K562 (cell line): ENCODE data around the gene ADAP1. TPM values are rescaled to one million over a fixed set of nuclear protein-coding genes. Genes with fewer than 3 reads are reported as not detected.

Experiments
- ATAC-seq: fragments of 200-7000 bp; cut with Tn5 transposase; 3 replicates; pipeline ENCODE4 v1.9.1; 2020; ENCODE audit warnings: moderate library complexity
- BruUV-seq: library from RNA; stranded (reverse); fragments of 400-500 nt; replicated peaks from 2 replicates; lab custom pipeline; 2021; lab: Mats Ljungman, UMichigan
- CTCF ChIA-PET: fragments of 300-600 bp; formaldehyde crosslinking; extraction: SDS; loops from one replicate; lab custom pipeline; 2021; ENCODE audit warnings: low intra/inter-chr PET ratio; lab: Yijun Ruan, JAX
- POLR2A ChIA-PET: fragments of 300-600, 350-650 bp; sonication (Branson Sonifier 250); formaldehyde crosslinking; extraction: SDS; loops from one replicate; lab custom pipeline; 2021; ENCODE audit warnings: antibody characterized with exemption, inconsistent platforms; lab: Yijun Ruan, JAX
- DNase-seq, 4 experiments: peaks; one replicate each; pipeline versions ENCODE4 v3.0.0 to v3.0.0-alpha.2; 2011 to 2018; ENCODE audit warnings: low spot score in 3 of 4, mixed read lengths in 3 of 4; ENCODE audit errors: extremely low read depth in 1 of 4
- FAIRE-seq: peaks from 2 replicates; lab custom pipeline; 2011; peaks lifted over from hg19 to GRCh38; lab: Jason Lieb, UNC
- H2AFZ ChIP-seq: 2 replicates; pipeline ENCODE4 v1.6.0; 2011; ENCODE audit warnings: low read depth, low read length, control low read depth, inconsistent platforms
- H3K27ac ChIP-seq: fragments of 200-600 bp; 3 replicates; pipeline ENCODE4 v1.8.0; 2011; ENCODE audit warnings: low read depth, mild to moderate bottlenecking, control low read depth, inconsistent platforms, low read length, moderate library complexity, mixed read lengths; ENCODE audit errors: extremely low read depth
- H3K27me3 ChIP-seq, 2 experiments: fragments of 300-600 bp in 1 of 2; 2 replicates in 1 of 2; 3 replicates in 1 of 2; pipeline versions ENCODE4 v1.6.0 to v1.8.0; 2011; ENCODE audit warnings: inconsistent platforms in 2 of 2, low read length in 2 of 2, mild to moderate bottlenecking in 1 of 2, mixed read lengths in 1 of 2, moderate library complexity in 1 of 2; ENCODE audit not compliant: control insufficient read depth in 2 of 2, insufficient read depth in 2 of 2
- H3K36me3 ChIP-seq: fragments of 300-600 bp; 3 replicates; pipeline ENCODE4 v1.8.0; 2011; ENCODE audit warnings: mild to moderate bottlenecking, low read length, inconsistent platforms; ENCODE audit not compliant: control insufficient read depth, insufficient read depth
- H3K4me1 ChIP-seq, 2 experiments: fragments of 200-600 bp in 1 of 2; replicated peaks in 1 of 2; 2 replicates in 1 of 2; 3 replicates in 1 of 2; pipeline versions ENCODE4 v1.5.1 to v1.8.0; 2011; ENCODE audit warnings: inconsistent platforms in 2 of 2, low read length in 2 of 2, mild to moderate bottlenecking in 1 of 2, mixed read lengths in 1 of 2, moderate library complexity in 1 of 2; ENCODE audit not compliant: control insufficient read depth in 2 of 2, insufficient read depth in 2 of 2
- H3K4me2 ChIP-seq: 2 replicates; pipeline ENCODE4 v1.6.1; 2011; ENCODE audit warnings: low read length, control low read depth, inconsistent platforms, mixed read lengths; ENCODE audit not compliant: insufficient read depth
- H3K4me3 ChIP-seq: fragments of 200-600 bp; sonication (generic), shearing (Covaris generic); 2 replicates; pipeline ENCODE4 v1.5.1; 2016; ENCODE audit warnings: control low read depth, inconsistent platforms
- H3K79me2 ChIP-seq: fragments of 200-600 bp; 3 replicates; pipeline ENCODE4 v1.8.0; 2011; ENCODE audit warnings: low read length, inconsistent platforms; ENCODE audit not compliant: control insufficient read depth, insufficient read depth
- H3K9ac ChIP-seq, 2 experiments: 2 replicates each; pipeline versions ENCODE4 v1.6.0 to v1.6.1; 2011; ENCODE audit warnings: low read depth in 2 of 2, low read length in 2 of 2, control low read depth in 1 of 2, inconsistent platforms in 1 of 2, mild to moderate bottlenecking in 1 of 2, mixed read lengths in 1 of 2; ENCODE audit not compliant: insufficient read depth in 1 of 2
- H3K9me1 ChIP-seq: one replicate; pipeline ENCODE4 v1.6.0; 2011; ENCODE audit warnings: inconsistent platforms, mild to moderate bottlenecking, low read length, moderate library complexity; ENCODE audit not compliant: control insufficient read depth, insufficient read depth
- H3K9me3 ChIP-seq: replicated peaks from 2 replicates; pipeline ENCODE4 v1.5.1; 2011; ENCODE audit warnings: low read depth, low read length, inconsistent platforms; ENCODE audit not compliant: control insufficient read depth, insufficient read depth
- H4K20me1 ChIP-seq: replicated peaks from 2 replicates; pipeline ENCODE4 v1.6.1; 2011; ENCODE audit warnings: low read length, inconsistent platforms, mixed read lengths; ENCODE audit not compliant: control insufficient read depth, insufficient read depth
- ARID2 ChIP-seq: fragments of 450-650 bp; IDR thresholded peaks from 2 replicates; pipeline ENCODE4 v1.6.1; 2017; ENCODE audit warnings: antibody characterized with exemption, mild to moderate bottlenecking
- CHD1 ChIP-seq: fragments of 200-600 bp; sonication (generic); IDR thresholded peaks from one replicate; pipeline ENCODE4 v1.6.1; 2012; ENCODE audit warnings: mild to moderate bottlenecking, moderate library complexity, low read length, inconsistent platforms
- ERF ChIP-seq: fragments of 450-650 bp; formaldehyde crosslinking; IDR thresholded peaks from 2 replicates; pipeline ENCODE4 v1.4.0; 2020; ENCODE audit warnings: mild to moderate bottlenecking, mixed read lengths
- ETS2 ChIP-seq: IDR thresholded peaks from 2 replicates; pipeline ENCODE4 v1.6.1; 2016; ENCODE audit warnings: borderline replicate concordance, missing genetic modification characterization, mild to moderate bottlenecking, moderate library complexity, missing compliant biosample characterization; ENCODE audit not compliant: poor library complexity, severe bottlenecking
- GABPB1 ChIP-seq: sonication (generic); formaldehyde crosslinking; IDR thresholded peaks from 2 replicates; pipeline ENCODE4 v1.8.0; 2022; ENCODE audit warnings: mild to moderate bottlenecking, missing genetic modification reagents
- HMG20B ChIP-seq: fragments of 250-450 bp; sonication (Bioruptor Pico); IDR thresholded peaks from 2 replicates; pipeline ENCODE4 v1.5.0; 2021; ENCODE audit warnings: mild to moderate bottlenecking
- KLF13 ChIP-seq: fragments of 450-650 bp; IDR thresholded peaks from 2 replicates; pipeline ENCODE4 v1.6.1; 2016; ENCODE audit warnings: missing genetic modification characterization, low read depth, mild to moderate bottlenecking, missing compliant biosample characterization, moderate library complexity, borderline replicate concordance
- RCOR1 ChIP-seq, 2 experiments: IDR thresholded peaks; 2 replicates each; pipeline ENCODE4 v1.6.1; 2012; ENCODE audit warnings: low read depth in 2 of 2, low read length in 2 of 2, borderline replicate concordance in 1 of 2, improper control_type of control experiment in 1 of 2
- TAF7 ChIP-seq: fragments of 450-650 bp; IDR thresholded peaks from 2 replicates; pipeline ENCODE4 v1.6.1; 2016; ENCODE audit warnings: missing genetic modification characterization, missing compliant biosample characterization
- TAF9B ChIP-seq: fragments of 450-650 bp; IDR thresholded peaks from 2 replicates; pipeline ENCODE4 v1.6.1; 2018; ENCODE audit warnings: mild to moderate bottlenecking; ENCODE audit not compliant: partially characterized antibody
- YY1 ChIP-seq, 3 experiments: IDR thresholded peaks; 2 replicates each; pipeline ENCODE4 v1.6.1; 2011; ENCODE audit warnings: low read length in 2 of 3, mild to moderate bottlenecking in 2 of 3, moderate library complexity in 2 of 3, borderline replicate concordance in 1 of 3, control low read depth in 1 of 3, low read depth in 1 of 3; ENCODE audit not compliant: insufficient read depth in 3 of 3, insufficient replicate concordance in 2 of 3, control insufficient read depth in 1 of 3, insufficient read length in 1 of 3; ENCODE audit errors: extremely low read depth in 1 of 3
- ZNF668 ChIP-seq: fragments of 250-450 bp; sonication (Bioruptor Pico); IDR thresholded peaks from 2 replicates; pipeline ENCODE4 v1.8.0; 2022; ENCODE audit warnings: mild to moderate bottlenecking, inconsistent platforms
- ZNF699 ChIP-seq: fragments of 250-450 bp; sonication (Bioruptor Pico); IDR thresholded peaks from 2 replicates; pipeline ENCODE4 v1.8.0; 2021; ENCODE audit warnings: mild to moderate bottlenecking, moderate library complexity; ENCODE audit not compliant: insufficient replicate concordance
- ZSCAN29 ChIP-seq: fragments of 450-650 bp; IDR thresholded peaks from 2 replicates; pipeline ENCODE4 v1.6.1; 2017
- WGBS: fragments of 100-300 bp; shearing (Covaris generic); methylation state at CpG from one replicate; pipeline ENCODE4 v1.1.6; 2016; ENCODE audit warnings: low coverage, mixed read lengths; ENCODE audit not compliant: insufficient coverage; ENCODE audit errors: missing lambda C conversion rate; 5-methylcytosine and 5-hydroxymethylcytosine counted together
- in situ Hi-C: fragments of 300-500 bp; cut with MboI; formaldehyde crosslinking; loops from 4 replicates; pipeline ENCODE4 v1.15.0; 2018; ENCODE audit warnings: inconsistent platforms, mixed read lengths
- intact Hi-C: fragments of 100-400 bp; cut with micrococcal nuclease; formaldehyde crosslinking; loops from 2 replicates; pipeline ENCODE4 v1.14.2; 2022
- polyA plus RNA-seq, 8 experiments: library from polyadenylated mRNA; depleted of rRNA in 4 of 8; stranded (reverse) in 5 of 8; unstranded in 3 of 8; fragments of >200 nt; fragmentation: Nextera tagmentation in 2 of 8; fragmentation: Illumina TruSeq in 1 of 8; extraction: Ambion mirVana in 2 of 8; extraction: Trizol in 1 of 8; gene quantifications; 2 replicates each; pipeline versions ENCODE4 v1.2.1 to v1.2.3, GENCODE V29; 2011 to 2014; ENCODE audit warnings: inconsistent platforms in 1 of 8, missing spikeins in 1 of 8
- total RNA-seq, 7 experiments: library from RNA; depleted of rRNA in 6 of 7; stranded (reverse); fragments of >200 nt in 6 of 7; fragmentation: Illumina TruSeq in 2 of 7; extraction: Trizol in 2 of 7; gene quantifications; 2 replicates each; pipeline versions ENCODE4 v1.2.1 to v1.2.3, GENCODE V29; 2011 to 2021; ENCODE audit warnings: low replicate concordance in 1 of 7
- TF ChIP-seq, protein P1 (sequence below): fragments of 250-450 bp; sonication (Bioruptor Pico); IDR thresholded peaks from 2 replicates; pipeline ENCODE4 v1.8.0; 2022; ENCODE audit warnings: inconsistent platforms
- TF ChIP-seq, protein P2 (sequence below): sonication (generic); formaldehyde crosslinking; IDR thresholded peaks from 2 replicates; pipeline ENCODE4 v1.4.0; 2020; ENCODE audit warnings: mild to moderate bottlenecking, missing genetic modification reagents
- TF ChIP-seq, protein P3 (sequence below): fragments of 450-650 bp; formaldehyde crosslinking; IDR thresholded peaks from 2 replicates; pipeline ENCODE4 v1.4.0; 2022; ENCODE audit warnings: mild to moderate bottlenecking, moderate library complexity

Gene ADAP1
- total and polyA plus RNA-seq, 9 of the 15 experiments (the other 6 are each of a cell fraction or from before 2014, with no cell fraction given): 0.27 to 1.4 (median 0.52) TPM; not detected in 3

DNA sequence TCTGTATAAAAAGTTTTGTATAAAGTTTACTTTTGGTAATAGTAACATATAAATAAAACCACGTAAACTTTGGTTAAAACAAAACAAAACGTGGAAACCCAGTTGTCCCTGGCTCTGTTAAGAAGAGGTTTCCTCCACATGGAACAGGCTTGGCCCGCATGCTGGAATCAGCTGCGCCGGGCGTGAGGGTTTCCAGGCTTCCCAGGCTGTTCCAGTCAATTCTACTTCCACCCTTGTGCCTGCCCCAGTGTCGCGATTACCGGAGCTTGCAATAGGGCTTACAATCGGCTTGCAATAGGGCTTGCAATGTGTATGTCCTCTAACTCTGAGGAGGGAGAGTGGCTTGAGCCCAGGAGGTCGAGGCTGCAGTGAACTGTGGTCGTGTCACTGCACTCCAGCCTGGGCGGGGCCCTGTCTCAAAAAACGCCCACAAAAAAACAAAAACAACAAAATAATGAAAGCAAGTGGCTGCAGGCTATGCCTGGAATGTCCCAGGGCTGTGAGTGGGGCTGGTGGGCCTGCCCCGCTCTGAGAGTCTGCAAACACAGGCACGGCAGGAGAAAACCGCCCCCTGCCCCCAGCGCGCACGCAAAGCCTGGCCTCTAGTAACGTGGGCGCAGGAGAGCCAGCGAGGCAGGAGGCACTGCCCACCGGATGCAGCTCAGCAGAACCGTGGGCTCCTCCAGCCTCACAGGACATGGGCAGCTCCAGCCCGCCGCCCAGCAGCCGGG, 44.8 kb upstream of the ADAP1 start:
- ChIA-PET CTCF (no interaction called here), POLR2A (interaction anchor here (0.9 kb wide), 1 partner anchor 24 kb away, joined by 3 read pairs; the partner anchor contains the start of gene COX19)
- ATAC-seq (no peak), DNase-seq (no peak), FAIRE-seq (no peak)
- Histone ChIP-seq H3K9me3 (no peaks in the 10 kb centered on the region), H3K27me3 (no peaks in the 10 kb centered on the region), H3K27ac (no peak overlapping the region), H3K9me1 (no peaks in the 10 kb centered on the region), H3K36me3 (peaks cover 18% of the 10 kb centered on the region; the same call in 1 of the 3 replicates), H3K4me3 (no peak overlapping the region), H3K9ac (0 out of 4 replicates have a peak overlapping the region, but pooled peaks of 1 of the 2 experiments have one; percentile 5), H3K4me1 (peaks cover 0 to 60% of the 10 kb centered on the region in 2 experiments; a peak in 2 of 5 replicates), H3K79me2 (no peaks in the 10 kb centered on the region), H3K4me2 (no peak overlapping the region), H4K20me1 (no peaks in the 10 kb centered on the region), H2AFZ (no peak overlapping the region)
- WGBS: 80% methylated on average over 21 of the region's 28 CpGs
- in situ Hi-C loops (loop anchor here (5.0 to 25.0 kb wide), 2 partner anchors 63 to 163 kb away; partner anchors contain the start of gene ZFAND2A), intact Hi-C loops (no loop called here)
- no TSS peak for BruUV-seq
- TF ChIP-seq ERF (CRISPR knock-in tag): no peak
- no peak for TF ChIP-seq ZNF668 (CRISPR knock-in tag)
- no peak for TF ChIP-seq HMG20B (CRISPR knock-in tag)
- TF ChIP-seq, protein P1, sequence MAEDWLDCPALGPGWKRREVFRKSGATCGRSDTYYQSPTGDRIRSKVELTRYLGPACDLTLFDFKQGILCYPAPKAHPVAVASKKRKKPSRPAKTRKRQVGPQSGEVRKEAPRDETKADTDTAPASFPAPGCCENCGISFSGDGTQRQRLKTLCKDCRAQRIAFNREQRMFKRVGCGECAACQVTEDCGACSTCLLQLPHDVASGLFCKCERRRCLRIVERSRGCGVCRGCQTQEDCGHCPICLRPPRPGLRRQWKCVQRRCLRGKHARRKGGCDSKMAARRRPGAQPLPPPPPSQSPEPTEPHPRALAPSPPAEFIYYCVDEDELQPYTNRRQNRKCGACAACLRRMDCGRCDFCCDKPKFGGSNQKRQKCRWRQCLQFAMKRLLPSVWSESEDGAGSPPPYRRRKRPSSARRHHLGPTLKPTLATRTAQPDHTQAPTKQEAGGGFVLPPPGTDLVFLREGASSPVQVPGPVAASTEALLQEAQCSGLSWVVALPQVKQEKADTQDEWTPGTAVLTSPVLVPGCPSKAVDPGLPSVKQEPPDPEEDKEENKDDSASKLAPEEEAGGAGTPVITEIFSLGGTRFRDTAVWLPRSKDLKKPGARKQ (CRISPR knock-in tag): no peak
- TF ChIP-seq ZSCAN29: no peak
- TF ChIP-seq CHD1: no peak
- no peak for TF ChIP-seq ARID2
- TF ChIP-seq, protein P2, sequence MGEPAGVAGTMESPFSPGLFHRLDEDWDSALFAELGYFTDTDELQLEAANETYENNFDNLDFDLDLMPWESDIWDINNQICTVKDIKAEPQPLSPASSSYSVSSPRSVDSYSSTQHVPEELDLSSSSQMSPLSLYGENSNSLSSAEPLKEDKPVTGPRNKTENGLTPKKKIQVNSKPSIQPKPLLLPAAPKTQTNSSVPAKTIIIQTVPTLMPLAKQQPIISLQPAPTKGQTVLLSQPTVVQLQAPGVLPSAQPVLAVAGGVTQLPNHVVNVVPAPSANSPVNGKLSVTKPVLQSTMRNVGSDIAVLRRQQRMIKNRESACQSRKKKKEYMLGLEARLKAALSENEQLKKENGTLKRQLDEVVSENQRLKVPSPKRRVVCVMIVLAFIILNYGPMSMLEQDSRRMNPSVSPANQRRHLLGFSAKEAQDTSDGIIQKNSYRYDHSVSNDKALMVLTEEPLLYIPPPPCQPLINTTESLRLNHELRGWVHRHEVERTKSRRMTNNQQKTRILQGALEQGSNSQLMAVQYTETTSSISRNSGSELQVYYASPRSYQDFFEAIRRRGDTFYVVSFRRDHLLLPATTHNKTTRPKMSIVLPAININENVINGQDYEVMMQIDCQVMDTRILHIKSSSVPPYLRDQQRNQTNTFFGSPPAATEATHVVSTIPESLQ (CRISPR knock-in tag): no peak
- no peak for TF ChIP-seq GABPB1 (CRISPR knock-in tag)
- no peak for TF ChIP-seq TAF7 (tag)
- TF ChIP-seq ETS2 (tag): no peak
- TF ChIP-seq KLF13 (tag): no peak
- no peak for TF ChIP-seq ZNF699 (CRISPR knock-in tag)
- TF ChIP-seq, protein P3, sequence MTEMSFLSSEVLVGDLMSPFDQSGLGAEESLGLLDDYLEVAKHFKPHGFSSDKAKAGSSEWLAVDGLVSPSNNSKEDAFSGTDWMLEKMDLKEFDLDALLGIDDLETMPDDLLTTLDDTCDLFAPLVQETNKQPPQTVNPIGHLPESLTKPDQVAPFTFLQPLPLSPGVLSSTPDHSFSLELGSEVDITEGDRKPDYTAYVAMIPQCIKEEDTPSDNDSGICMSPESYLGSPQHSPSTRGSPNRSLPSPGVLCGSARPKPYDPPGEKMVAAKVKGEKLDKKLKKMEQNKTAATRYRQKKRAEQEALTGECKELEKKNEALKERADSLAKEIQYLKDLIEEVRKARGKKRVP (CRISPR knock-in tag): no peak
- TF ChIP-seq RCOR1 (IDR thresholded peaks at IDR 0.05; ENCODE audit: borderline replicate concordance in 1 of 2, low read depth in 2 of 2, low read length in 2 of 2): no peak
- TF ChIP-seq YY1 (IDR thresholded peaks at IDR 0.05; ENCODE audit: borderline replicate concordance in 1 of 3, control insufficient read depth in 1 of 3, extremely low read depth in 1 of 3, insufficient read depth in 3 of 3, insufficient read length in 1 of 3, insufficient replicate concordance in 2 of 3, low read depth in 1 of 3, low read length in 2 of 3): no peak
- no peak for TF ChIP-seq TAF9B
